NOMO-1 (cell line): ENCODE measurements around the gene ATG10.
"Not testable (repeated sequence)": the region's sequence is repeated elsewhere in the genome, so short reads cannot be mapped to it uniquely, and the experiment has no call there.

ENCODE experiments used
- DNase-seq, 2 experiments: peaks; one replicate each; lab custom pipeline; 2025; ENCODE audit not compliant: unreplicated experiment in 2 of 2; lab: John Stamatoyannopoulos, UW

The ATG10 gene

GRCh38 chr5:82045554-82046275 lies 73.9 kb downstream of the ATG10 start:
- DNase-seq = no peak

GRCh38 chr5:82046276-82046647 lies 74.4 kb downstream of the ATG10 start:
- no peak for DNase-seq

GRCh38 chr5:82050955-82051354 lies 79.1 kb downstream of the ATG10 start:
- no peak for DNase-seq

- DNase-seq = no peak
These were observed 82.3 kb downstream of the ATG10 start for GRCh38 chr5:82054004-82054710.

- DNase-seq = no peak
These were observed 85.2 kb downstream of the ATG10 start for GRCh38 chr5:82057051-82057450.

- DNase-seq = no peak
These were observed 86.9 kb downstream of the ATG10 start for GRCh38 chr5:82058710-82059109.

GRCh38 chr5:82066791-82067190 lies 95.0 kb downstream of the ATG10 start:
- no peak for DNase-seq

GRCh38 chr5:82068042-82068441 lies 96.2 kb downstream of the ATG10 start:
- DNase-seq = not testable (repeated sequence)

- DNase-seq = no peak
These were observed 96.9 kb downstream of the ATG10 start for GRCh38 chr5:82068723-82069122.

GRCh38 chr5:82072138-82072537 lies 100.3 kb downstream of the ATG10 start:
- no peak for DNase-seq

GRCh38 chr5:82073179-82073578 lies 101.4 kb downstream of the ATG10 start:
- DNase-seq = no peak

- DNase-seq = no peak
These were observed 103.1 kb downstream of the ATG10 start for GRCh38 chr5:82074950-82075349.

GRCh38 chr5:82077496-82077895 lies 105.7 kb downstream of the ATG10 start:
- no peak for DNase-seq

- no peak for DNase-seq
These were observed 119.8 kb downstream of the ATG10 start for GRCh38 chr5:82091617-82092016.

GRCh38 chr5:82095536-82095935 lies 123.7 kb downstream of the ATG10 start:
- no peak for DNase-seq

GRCh38 chr5:82096249-82096648 lies 124.4 kb downstream of the ATG10 start:
- DNase-seq = no peak

- DNase-seq = peak; percentile 18 to 84
These were observed 128.7 kb downstream of the ATG10 start for GRCh38 chr5:82100303-82101077.

- DNase-seq = no peak
These were observed 133.0 kb downstream of the ATG10 start for GRCh38 chr5:82104872-82105271.

- DNase-seq = no peak
These were observed 133.6 kb downstream of the ATG10 start for GRCh38 chr5:82105457-82105856.

- no peak for DNase-seq
These were observed 134.4 kb downstream of the ATG10 start for GRCh38 chr5:82106207-82106606.

GRCh38 chr5:82106756-82107155 lies 134.9 kb downstream of the ATG10 start:
- DNase-seq = peak in 1 of 2 experiments; percentile 13

GRCh38 chr5:82107267-82107666 lies 135.4 kb downstream of the ATG10 start:
- no peak for DNase-seq
